HG03342 (cell line): ENCODE results near the gene ARPC1A.
"Not testable (repeated sequence)": the region's sequence is repeated elsewhere in the genome, so short reads cannot be mapped to it uniquely, and the experiment has no call there.

Experiments
- ATAC-seq: cut with Tn5 transposase; IDR thresholded peaks from one replicate; pipeline ENCODE4 v1.9.1; 2021; ENCODE audit warnings: mild to moderate bottlenecking, moderate library complexity; ENCODE audit not compliant: unreplicated experiment

ARPC1A gene

DNA sequence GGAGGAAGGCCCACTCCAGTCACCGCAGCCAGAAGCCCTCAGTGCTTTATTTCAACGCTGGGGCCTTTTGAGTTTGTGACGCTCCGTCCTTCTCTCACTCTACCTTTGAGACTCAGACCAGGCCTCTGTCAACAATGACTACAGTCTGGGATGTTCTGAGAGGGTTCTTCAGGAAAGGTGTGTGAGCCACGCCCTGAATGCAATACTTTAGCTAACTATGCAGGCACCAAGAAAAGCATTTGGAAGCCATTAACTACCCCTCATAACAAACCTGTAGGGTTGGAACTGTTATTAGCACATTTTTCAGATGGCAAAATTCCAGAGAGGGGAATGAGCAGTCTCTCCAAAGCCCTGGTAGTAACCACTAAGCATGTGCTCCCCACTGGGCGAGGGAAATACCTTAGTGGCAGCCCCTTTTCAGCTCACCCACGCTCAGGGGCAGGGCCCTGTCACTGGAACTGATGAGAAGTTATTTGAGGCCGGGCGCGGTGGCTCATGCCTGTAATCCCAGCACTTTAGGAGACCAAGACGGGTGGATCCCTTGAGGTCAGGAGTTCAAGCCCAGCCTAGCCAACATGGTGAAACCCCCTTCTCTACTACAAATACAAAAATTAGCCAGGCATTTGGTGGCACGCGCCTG, 43.2 kb downstream of the ARPC1A start:
- no peak for ATAC-seq

GRCh38 chr7:99369767-99370391, 44.2 kb downstream of the ARPC1A start:
- ATAC-seq, result no peak

- no peak for ATAC-seq
Measured at GRCh38 chr7:99371376-99371920, 45.8 kb downstream of the ARPC1A start.

DNA sequence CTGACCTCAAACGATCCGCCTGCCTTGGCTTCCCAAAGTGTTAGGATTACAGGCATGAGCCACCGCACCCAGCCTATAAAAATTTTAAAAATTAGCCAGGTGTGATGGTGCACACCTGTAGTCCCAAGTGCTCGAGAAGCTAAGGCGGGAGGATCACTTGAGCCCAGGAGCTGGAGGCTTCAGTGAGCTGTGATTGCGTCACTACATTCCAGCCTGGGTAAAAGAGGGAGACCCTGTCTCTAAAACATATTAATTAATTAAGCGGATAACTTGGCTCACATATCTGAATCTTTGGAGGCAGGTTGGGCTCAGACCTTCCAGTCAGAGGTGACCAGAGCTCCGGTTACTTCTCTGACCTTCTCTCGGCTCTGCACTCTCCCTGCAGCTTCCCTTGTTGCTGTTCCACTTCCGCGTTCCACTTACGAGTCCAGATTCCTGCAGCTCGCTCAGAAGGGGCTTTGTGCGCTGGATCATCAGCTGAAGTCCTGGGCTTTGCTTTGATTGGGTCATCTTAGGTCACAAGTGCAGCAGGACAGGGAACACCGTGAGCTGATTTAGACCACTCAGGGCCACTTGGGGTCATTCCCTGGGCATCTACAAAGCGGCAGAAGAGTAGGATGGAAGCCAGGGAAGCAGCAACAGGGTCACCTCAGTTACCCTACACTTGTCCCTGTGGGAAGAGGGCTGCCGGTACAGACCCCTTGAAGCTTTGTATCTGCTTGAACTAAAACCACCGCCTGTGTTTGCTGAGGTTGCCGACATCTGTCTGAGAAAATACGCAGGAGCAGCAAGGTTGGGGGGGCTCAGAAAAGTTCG, 46.8 kb downstream of the ARPC1A start:
- no peak for ATAC-seq

- no peak for ATAC-seq
Measured at GRCh38 chr7:99373091-99374066, 47.7 kb downstream of the ARPC1A start.

DNA sequence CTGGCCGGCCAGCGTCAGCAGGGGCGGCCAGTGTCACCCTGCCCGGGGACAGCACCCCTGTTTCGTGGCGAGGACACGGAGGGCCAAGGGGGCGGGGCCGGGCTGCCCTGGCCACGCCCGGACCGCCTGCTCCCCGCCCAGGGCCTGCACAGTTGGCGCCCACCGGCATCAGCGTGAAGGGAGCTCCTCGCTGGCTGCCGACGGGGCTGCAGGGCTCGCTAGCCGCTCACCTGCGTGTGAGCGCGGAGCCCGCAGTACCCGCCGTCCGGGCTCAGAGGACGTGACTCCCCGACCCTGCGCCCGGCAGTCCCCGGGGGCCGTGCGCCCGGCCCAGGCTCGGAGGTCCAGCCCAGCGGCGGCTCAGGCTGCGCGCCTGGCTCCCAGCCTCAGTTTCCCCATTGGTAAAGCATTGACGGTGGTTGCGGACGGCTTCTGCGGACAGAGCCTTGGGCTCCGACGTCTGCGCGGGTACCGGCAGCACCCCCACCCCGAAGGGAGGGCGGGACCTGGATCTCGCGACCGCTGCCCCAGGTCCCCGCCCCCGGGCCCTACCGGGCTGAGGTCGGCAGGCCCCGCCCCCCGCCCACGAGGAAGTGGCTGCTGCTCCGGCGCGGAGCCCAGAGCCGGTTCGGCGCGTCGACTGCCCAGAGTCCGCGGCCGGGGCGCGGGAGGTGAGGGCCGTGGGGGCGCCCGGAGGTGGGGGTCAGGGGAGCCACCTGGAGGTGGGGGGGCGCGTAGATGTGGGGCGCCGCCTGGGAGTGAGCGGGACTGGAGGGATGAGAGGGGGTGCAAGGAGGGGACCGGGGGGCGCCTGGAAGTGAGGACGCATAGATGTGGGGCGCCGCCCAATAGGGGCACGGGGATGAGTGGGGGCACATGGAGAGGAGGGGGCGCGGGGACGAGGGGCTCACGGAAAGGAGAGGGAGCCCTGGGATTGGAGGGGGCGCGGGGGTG, 48.7 kb downstream of the ARPC1A start, which contains the start of gene ARPC1B:
ARPC1B (plus strand) TSS at position 620 of the 954 bp plus-strand sequence. CDS start 10,985 bp downstream, outside the sequence.
- peak; percentile 53 for ATAC-seq

DNA sequence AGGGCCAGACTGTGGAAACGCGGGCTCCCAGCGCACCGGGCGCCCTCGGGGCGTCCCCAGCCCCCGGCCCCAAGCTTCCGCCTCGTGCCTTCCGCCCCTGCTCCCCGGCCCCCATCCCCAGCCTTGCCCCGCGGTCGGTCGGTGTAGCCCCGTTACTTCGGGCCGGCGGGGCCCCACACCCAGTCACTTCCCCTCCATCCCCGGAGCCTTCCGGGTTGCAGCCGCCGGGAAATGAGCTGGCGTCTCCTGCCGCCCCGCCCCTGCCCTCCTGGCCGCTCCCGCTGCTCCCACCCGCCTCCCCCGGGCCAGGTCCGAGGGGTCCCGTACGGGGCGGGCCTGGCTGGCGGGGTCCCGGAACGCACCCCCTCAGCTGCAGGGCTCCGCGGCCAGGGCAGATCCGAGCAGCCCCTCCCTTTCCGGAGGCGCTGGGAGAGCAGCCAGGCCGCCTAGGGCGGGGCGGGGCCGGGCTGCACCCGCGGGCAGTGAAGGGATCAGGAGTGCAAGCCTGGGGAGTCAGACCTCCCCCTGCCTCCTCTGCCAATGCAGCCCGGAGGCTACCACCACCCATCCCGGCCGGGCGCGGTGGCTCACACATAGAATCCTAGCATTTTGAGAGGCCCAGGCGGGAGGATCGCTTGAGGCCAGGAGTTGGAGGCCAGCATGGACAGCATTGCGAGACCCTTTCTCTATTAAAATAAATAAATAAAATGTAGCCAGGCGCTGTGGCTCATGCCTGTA, 49.5 kb downstream of the ARPC1A start:
- ATAC-seq, result peak; percentile 37

GRCh38 chr7:99379043-99379577, 53.4 kb downstream of the ARPC1A start:
- ATAC-seq, result no peak

DNA sequence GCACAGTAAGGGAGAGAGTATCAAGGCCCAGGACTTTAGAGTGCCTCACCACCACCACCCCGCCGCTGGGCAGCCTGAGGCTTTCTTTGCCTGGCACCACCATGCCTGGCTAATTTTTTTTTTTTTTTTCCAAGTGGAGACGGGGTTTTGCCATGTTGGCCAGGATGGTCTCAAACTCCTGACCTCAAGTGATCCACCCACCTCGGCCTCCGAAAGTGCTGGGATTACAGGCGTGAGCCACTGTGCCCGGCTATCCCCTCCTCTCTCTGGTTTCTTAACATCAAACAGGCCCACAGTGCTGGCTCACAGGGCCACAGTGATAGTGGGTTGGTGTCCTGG, 54.0 kb downstream of the ARPC1A start:
- ATAC-seq, result not testable (repeated sequence)

- ATAC-seq, result peak; percentile 32
Measured at GRCh38 chr7:99380032-99380822, 54.5 kb downstream of the ARPC1A start.

- ATAC-seq, result peak; percentile 70
Measured at GRCh38 chr7:99380823-99381663, 55.3 kb downstream of the ARPC1A start.

DNA sequence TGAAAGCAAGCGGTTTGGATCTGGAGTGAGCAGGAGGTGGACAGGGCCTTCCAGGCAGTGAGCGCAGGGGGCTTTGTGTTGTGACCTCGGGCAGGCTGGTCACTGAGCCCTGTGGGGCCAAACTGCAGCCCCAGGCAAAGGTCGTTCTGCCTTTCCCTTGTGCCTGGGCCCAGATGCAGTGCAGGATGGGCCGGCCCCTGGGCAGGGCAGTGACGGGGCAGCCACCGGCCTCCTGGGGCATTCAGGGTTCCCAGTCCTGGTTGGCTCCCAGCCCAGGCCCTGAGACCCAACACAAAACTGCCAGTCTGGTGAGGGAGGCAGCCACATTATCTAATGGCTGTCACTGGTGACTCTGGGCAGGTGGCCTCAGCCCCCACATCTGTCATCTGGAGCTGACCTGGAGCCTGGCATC, 56.0 kb downstream of the ARPC1A start:
- no peak for ATAC-seq

GRCh38 chr7:99383203-99383602, 57.5 kb downstream of the ARPC1A start:
- no peak for ATAC-seq

DNA sequence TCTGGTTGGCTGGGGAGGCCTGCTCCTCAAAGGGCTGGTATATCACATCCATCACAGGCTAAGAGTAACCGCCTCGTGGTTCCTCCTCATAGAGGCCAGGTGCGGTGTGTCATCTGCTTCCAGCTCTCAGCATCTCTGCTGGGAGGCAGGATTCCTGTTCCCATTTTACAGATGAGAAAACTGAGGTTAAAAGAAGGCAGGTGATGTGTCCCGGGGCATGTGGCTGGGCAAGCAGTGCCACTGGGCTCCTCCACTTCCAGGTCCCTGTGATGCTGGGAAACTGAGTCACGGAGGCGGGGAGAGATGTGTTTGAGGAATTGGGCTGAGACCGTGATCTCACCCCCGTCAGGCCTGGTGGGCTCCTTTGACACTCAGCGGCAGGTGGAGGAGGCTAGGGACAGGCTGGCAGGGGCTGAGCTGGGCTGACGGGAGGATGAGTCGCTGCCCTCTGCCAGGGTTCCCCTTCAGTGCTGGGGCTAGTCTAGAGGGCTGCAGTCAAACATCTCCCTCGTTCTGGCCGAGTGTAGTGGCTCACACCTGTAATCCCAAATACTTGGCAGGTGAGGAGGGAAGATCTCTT, 58.2 kb downstream of the ARPC1A start:
- no peak for ATAC-seq

DNA sequence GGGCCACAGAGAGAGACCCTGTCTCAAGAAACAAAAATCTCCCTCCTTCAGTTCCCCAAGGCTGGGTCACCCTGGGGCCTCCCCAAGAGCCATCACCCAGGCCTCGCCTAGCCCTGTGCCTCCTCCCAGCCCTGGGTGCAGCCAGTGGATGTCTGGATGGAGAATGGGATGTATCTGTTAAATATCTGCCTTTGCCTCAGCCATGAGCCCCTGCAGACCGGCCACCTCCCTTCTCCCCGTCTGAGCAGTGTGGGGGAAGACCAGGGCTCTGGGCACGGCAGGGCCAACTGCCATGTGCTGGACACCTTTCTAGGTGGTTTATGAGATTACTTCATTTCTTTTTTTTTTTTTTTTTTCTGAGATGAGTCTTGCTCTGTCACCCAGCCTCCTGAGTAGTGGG, 58.8 kb downstream of the ARPC1A start:
- ATAC-seq, result no peak

DNA sequence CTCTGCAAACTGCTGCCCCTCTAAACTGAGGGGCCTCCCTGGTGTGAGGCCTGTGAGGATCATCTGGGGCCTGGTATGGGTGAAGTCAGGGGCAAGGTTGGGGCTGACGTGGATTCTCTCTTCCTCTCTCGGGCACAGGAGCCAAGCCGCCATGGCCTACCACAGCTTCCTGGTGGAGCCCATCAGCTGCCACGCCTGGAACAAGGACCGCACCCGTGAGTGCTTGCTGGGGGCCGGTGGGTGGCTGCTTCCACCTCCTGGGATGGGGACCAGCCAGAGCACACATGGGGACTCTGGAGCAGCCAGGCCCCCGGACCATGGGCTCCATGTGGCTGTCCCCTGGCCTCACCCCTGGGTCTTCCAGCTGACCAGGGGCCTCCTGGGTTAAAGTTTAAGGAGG, 59.9 kb downstream of the ARPC1A start:
- ATAC-seq, result no peak
